Tibial nerve (tissue), 3 donors: ENCODE data around the gene C16orf54.

Experiments
- POLR2A ChIP-seq, 2 donors: fragments of 450-650 bp; IDR thresholded peaks; one replicate each; pipeline ENCODE4 v1.6.1; 2017; ENCODE audit warnings: antibody characterized with exemption in 2 of 2, mild to moderate bottlenecking in 2 of 2, moderate library complexity in 2 of 2
- TF ChIP-seq, protein P1 (sequence below), 5 experiments: fragments of 200-600 bp in 3 of 5; fragments of 450-650 bp in 2 of 5; sonication (generic) in 3 of 5; IDR thresholded peaks; one replicate each; pipeline ENCODE4 v1.5.1; 2016 to 2019; ENCODE audit warnings: antibody characterized with exemption in 5 of 5, mild to moderate bottlenecking in 3 of 5, moderate library complexity in 2 of 5

- TF ChIP-seq POLR2A (IDR thresholded peaks at IDR 0.05), result no peak
- TF ChIP-seq, protein P1, sequence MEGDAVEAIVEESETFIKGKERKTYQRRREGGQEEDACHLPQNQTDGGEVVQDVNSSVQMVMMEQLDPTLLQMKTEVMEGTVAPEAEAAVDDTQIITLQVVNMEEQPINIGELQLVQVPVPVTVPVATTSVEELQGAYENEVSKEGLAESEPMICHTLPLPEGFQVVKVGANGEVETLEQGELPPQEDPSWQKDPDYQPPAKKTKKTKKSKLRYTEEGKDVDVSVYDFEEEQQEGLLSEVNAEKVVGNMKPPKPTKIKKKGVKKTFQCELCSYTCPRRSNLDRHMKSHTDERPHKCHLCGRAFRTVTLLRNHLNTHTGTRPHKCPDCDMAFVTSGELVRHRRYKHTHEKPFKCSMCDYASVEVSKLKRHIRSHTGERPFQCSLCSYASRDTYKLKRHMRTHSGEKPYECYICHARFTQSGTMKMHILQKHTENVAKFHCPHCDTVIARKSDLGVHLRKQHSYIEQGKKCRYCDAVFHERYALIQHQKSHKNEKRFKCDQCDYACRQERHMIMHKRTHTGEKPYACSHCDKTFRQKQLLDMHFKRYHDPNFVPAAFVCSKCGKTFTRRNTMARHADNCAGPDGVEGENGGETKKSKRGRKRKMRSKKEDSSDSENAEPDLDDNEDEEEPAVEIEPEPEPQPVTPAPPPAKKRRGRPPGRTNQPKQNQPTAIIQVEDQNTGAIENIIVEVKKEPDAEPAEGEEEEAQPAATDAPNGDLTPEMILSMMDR (IDR thresholded peaks at IDR 0.05), result no peak
Observed at GRCh38 chr16:29779474-29779873, 33.7 kb upstream of the C16orf54 start.
